HG03432 (cell line): ENCODE data around the gene CYB5R2.
"Not testable (repeated sequence)": the region's sequence is repeated elsewhere in the genome, so short reads cannot be mapped to it uniquely, and the experiment has no call there.

Experiments used
- ATAC-seq: cut with Tn5 transposase; IDR thresholded peaks from one replicate; pipeline ENCODE4 v1.9.1; 2021; ENCODE audit warnings: mild to moderate bottlenecking, moderate library complexity; ENCODE audit not compliant: unreplicated experiment

The CYB5R2 gene

DNA sequence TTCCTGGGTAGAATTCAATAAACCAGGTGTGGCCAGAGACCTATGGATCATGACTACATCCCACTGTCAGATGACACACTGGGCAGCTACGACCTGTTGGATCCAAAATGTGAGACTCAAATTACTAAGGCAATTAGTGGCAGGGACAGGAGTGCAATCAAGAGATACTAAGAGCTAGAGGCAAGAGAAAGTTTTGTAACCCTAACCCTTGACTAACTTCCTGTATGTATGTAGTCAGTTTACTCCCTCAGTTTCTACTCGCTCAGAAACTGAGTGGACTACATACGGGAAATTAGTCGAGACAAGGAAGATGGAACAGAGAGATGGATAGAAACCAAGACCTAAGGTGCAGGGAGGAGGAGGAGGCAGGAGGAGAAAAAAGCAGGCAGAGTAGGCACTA lies 2.7 kb downstream of the CYB5R2 start:
- no peak for ATAC-seq

DNA sequence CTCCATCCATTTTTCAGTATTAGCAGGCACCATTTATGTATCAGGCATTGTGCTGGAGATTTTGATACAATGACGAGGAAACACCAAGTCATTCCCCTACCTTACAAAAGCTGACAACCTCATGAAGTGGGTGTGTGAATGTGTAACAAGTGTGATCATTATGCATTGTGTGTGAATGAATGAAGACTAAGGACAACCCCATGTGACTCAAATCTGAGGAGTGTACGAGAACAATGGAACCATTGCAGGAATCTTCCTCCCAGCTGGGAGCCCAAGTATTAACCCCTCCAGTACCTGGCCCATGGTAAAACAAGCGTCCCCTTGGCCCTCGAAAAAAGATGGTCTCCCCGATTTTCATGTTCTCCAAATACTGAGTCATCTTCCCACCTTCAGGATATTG lies 4.4 kb downstream of the CYB5R2 start:
- ATAC-seq: no peak

DNA sequence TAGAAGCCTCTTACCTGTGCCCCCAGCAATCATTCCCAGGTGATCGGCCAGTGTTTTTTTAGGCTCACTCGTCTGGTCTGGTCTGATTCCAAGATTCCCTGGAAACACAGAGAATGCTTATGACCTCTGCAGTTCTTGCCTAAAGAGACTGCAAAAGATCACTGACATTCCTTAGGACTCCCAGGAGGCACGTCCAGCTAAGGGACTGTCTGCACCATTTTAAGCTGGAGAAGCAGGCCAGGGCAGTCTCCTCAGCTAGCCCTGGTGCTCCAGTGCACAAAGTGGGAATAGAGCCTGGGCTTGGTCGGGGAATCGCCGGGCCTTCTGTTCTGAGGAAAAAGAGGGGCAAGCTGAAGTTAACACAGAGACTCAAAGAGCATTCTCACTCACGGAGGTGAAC lies 4.8 kb downstream of the CYB5R2 start:
- ATAC-seq: no peak

DNA sequence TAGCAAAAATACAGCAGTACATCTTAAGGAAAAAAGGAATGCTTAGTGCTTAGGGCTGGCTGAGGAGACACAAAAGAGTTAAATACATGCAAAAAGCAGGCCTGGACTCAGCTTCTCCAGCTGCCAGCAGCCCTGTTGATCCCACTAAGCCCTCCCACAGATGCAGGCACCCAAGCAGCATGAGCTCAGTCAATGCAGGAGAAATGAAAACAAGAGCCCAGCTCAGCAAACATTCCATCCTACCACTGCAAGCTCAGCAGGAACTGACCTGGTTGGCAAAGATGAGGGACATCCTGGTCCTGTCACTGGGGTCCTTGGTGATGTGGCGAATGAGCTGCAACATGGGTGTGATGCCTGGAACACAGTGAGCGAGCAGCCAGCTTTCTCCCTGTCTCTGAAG lies 5.8 kb downstream of the CYB5R2 start:
- no peak for ATAC-seq

DNA sequence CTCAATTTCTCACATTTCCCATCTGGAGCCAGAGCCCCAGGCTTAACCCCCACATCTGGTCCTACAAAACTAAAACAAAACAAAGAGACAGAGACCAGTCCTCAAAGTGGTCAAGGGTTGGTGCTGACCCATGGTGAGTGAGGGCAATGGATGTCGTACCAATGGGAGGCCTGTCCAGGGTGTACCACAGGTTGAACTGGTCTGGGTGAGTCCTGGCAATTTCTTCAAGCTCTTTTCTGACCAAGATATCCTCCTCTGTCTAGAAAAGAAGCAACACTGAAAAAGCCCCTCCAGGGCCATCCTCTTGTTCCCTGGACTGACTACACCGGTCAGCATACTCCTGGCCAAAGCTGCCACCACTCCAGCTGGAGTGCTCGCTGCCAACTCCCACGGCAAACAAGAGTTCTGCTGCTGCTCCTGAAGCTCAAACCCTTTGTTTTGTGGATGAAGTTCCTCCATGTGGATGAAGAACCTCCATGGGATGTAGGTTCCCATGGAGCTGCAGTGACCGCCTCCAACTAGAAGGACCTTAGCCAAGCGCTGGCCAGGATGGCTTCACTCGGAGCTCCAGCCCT lies 6.9 kb downstream of the CYB5R2 start:
- no peak for ATAC-seq

DNA sequence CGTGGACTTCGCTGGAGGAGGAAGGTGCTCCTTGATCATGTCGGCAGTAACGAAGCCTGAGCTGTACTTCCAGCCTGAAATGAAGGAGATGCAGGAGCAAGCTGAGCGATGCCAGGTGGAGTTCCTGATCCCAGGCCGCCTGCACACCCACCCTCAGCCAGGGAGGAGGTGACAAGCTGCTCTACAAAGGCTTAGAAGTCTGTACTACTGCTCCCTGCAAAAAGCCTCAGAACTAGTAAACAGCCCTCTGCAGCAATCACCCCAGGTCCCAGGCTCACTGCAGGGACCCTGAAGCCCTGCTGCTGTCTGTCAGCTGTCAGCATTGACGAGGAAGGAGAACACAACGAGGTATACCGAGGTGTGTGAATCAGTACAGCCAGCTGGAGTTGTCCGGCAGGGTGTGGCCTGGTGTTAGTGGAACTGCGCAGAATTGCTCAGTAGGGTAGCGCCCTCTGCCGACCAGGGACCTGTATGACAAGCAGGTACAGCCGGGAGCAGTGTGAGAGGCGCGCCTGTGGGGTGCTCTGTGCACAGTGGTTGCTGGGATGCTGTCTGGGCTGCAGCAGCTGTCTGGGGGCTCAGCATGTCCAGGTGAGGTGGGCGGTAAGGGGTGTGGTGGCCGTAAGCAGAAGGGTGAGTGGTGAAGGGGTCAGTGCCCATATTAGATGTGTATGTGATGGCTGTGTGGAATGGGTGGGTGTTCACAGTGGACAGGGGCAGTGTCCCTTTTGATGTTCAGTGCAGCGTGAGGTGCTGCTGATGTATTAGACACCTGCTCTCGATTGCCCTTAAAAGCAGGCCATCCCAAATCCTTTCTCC lies 7.6 kb downstream of the CYB5R2 start:
- peak; percentile 99 for ATAC-seq

DNA sequence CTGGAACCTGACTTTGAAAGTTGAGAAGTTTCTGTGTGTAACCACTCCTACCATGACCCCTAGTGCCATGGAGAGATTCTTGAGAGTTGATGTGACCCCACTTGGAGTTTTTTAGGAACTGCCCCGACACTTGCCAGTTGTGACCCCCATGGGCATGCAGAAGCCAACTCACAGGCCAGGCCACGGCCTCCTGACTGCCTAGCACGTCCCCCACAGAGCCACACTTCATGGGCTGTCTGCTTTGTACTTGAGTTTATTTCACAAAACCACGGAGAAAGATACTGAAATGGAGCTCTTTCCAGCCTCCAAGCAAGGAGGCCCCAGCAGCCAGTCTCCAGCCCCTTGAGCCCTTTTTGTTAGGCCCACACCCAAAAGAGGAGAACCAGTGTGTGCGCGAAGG lies 8.4 kb downstream of the CYB5R2 start:
- ATAC-seq: no peak

DNA sequence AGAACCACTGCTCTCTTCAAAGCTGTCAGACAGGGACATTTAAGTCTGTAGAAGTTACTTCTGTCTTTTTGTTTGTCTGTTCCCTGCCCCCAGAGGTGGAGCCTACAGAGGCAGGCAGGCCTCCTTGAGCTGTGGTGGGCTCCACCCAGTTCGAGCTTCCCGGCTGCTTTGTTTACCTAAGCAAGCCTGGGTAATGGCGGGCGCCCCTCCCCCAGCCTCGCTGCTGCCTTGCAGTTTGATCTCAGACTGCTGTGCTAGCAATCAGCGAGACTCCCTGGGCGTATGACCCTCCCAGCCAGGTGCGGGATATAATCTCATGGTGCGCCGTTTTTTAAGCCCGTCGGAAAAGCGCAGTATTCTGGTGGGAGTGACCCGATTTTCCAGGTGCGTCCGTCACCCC lies 9.8 kb downstream of the CYB5R2 start:
- ATAC-seq: not testable (repeated sequence)

DNA sequence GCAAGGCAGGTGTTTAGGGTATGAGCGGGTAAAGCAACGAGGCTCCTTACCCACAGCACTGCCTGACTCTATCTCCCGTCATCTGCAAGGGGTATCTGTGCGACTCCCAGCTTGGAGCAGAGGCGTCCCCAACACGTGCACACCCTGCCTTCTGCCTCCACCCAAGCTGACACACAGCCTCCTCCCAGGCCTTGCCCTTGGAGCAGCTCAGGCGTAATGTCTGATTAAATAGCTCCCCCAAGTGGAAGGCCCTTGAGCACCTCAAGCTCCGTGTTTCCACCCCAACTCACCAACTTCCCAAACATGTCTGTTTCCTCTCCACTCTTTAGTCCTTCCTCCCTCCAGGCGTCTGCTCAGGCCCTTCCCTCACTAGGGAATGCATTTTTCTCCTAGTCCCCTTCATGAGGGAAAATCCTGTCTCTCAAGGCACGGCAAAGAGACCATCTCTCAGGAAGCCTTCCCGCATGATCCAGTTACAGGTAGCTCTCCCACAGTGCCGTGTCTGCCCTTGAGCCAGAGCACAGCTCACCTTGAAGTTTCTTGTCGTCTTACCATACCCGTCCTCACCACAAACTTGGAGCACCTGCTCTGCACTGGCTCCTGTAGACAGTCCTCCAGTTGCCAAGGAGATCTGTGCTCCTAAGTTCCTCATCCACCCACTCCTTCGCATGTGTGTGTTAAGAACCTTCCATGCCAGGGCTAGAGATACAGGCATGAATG lies 15.8 kb downstream of the CYB5R2 start:
- no peak for ATAC-seq

DNA sequence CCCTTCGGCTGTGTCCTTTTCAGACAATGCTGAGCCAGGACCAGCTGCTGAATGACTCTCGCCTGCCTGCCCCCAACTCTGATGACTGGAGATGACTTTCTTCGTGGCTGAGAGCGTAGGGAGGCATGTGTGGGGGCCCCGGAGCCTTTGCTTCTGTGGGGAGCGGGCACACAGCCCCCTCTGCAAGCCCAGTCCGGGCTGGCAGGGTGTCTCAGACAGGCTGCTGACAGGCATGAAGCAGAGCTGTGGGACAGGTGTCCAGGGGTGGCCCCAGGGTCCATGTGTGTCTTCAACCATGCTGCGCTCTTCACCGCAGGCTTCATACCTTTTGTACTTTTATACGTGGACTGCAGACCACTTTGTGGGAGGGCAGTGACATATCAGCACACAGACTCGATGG lies 16.6 kb downstream of the CYB5R2 start:
- ATAC-seq: no peak

DNA sequence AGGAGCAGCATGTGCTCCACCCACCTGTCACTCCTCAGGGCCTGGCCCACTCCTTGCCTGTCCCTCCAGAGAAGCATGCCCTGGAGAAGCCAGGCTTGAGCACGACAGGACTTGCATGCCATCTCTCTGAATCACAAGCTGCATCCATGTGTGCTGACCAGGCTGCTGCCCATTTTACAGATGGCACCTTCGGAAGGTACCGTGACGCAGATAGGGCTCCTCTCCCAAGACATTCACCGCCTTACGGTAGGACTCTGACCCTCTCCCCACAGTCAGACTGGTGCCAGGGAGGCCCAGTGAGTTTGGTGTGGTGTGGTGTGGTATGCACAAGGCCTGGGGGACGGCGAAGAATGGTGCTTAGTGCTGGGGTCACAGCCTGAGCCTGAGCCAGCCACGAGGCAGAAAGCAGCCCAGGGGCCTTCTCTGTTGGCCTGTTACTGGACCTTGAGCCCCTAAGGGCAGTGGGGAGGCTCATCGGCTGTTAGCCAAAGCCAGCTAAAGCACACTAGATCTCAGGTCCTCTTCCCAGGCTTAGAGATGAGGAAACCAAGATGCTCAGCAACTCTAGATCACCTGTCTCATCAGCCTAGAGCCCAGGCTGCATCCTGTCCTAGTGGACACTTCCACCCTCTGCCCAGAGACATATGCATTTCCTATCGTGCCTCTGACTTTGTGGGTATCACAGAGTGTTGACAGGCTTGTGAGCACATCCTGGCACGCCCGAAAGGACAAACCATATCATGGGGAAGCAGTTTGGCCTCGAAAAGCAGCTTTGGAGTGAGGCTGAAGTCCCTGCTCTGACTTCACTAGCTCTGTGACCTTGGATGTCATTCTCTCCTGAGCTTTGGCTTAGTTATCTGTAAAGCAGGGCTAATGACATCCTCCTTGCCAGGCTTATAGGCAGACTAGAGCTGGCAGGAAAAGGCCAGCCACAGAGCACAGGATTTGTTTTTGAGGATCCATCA lies 17.8 kb downstream of the CYB5R2 start:
- ATAC-seq: no peak

DNA sequence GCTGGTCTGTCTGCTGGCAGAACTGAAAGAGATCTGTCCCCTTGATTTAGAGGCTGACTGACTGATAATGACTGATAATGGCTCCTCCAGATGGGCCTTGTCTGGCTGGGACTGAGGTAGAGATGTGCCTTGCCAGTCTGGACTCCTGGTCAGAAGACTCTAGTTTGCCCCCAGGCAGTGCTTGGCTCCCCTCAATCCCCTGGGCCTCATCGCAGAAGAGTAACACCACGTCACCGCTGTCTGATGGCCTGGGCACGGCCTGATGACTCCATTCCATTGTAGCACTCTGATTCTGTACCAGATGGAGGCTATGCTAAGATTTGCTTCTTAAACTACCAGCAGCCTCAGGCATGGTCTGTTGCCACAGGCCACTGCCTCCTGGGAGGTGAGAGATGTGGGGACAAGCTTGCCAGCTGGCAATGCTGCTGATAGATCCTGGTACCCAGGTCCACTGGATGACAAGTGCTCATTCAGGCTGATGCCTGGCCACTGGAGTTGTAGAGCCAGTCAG lies 19.1 kb downstream of the CYB5R2 start:
- ATAC-seq: no peak

DNA sequence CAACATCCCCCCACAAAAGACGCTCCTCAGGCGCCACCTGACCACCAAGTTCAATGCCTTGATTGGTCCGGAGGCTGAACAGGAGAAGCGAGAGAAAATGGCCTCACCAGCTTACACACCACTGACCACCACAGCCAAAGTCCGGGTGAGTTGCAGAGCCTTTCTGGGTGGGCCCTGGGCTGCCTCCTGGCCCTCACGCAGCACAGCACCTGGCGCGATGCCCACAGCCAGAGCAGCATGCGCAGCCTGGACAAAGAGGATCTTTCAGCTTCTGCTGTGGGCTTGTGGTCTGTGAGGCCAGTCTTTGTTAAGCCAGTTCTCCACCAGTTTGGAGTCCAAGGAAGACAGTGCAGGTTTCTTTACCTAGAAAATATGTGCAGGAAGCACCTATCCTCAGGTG lies 21.6 kb downstream of the CYB5R2 start:
- ATAC-seq: no peak

DNA sequence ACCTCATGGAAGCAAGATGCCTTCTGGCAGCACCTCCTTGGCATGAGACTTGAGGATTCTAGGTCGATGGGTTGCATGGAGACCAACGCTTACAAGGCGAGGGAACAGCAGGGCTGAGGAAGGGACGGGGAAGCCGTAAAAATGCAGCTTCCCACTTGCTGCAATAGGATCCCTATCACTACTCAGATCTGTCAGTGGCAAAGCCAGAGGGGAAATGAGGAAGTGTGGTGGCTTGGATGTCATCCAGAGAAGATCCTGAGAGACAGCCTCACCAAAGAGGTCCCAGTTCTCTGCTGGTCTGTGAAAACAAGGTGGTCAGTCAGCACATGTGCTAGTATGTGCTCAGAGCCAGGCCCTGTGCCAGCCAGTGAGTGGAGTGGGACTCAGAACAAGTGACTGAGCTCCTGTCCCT lies 22.2 kb downstream of the CYB5R2 start:
- no peak for ATAC-seq

DNA sequence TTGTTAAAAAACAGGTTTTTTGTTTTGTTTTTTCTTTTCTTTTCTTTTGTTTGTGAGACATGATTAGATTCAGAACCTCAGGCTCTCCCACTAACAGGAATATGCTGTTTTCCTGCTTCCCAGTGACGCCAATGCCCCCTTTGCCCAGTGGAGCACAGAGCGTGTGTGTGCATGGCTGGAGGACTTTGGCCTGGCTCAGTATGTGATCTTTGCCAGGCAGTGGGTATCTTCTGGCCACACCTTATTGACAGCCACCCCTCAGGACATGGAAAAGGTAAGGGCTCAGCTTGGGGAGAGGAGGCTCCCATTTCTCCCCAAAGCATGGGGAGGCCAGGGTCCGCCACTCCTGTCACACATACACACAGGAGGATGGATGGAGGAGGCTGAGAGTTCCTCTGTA lies 25.0 kb downstream of the CYB5R2 start:
- no peak for ATAC-seq

DNA sequence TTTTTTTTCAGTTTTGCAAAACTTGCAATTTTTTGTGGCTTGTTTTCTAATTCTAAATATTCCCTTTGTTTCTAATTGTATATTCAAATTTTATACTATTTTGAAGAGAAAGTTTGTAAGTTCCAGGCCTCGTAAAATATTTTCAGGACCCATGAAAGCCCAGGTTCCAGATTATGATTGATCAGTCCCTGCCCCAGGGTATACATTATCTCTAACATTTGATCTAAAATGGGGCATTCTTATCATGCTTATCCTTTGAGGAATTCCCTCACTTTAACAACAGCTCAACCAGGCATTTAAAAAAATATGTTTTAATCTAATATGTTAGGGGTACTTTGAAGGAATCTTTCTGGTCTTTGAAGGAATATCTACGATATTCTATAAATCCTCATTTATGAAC lies 26.4 kb downstream of the CYB5R2 start:
- no peak for ATAC-seq

DNA sequence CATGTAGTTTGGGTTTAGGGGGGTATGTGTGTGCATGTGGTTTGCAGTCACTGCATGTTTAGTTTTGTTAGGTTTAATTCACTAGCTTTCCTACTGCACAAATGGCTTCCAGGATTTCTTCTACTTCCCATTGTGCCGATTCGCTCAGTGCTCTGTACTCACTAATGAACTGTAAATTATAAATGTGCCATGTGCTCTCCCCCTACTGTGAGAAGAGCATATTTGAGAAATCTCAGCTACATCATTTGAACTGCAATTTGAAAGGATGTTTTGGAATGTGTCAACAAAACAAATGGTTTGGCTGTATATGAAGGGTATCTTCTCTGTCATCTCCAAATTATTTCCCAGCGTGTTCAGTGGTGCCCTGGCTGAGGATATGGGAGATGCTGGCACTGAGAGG lies 28.1 kb downstream of the CYB5R2 start:
- ATAC-seq: no peak

DNA sequence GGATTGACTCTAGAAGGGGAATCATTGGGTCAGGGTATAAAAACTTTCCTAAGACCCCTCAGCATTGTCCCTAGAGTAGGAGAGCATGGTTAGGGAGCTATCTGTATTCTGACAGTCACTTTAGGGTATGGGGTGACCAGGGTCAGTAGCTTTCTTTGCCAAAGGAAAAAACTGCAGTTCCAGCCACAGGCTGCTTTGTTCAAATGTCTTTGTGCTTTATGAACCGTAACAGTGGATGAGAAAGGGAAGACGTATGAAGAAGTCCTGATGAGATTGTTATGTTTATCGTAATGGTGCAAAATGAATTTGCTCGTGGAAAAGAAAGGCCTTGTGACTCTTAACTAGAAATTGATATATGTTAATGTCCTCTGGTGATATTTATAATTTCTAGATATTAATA lies 30.0 kb downstream of the CYB5R2 start:
- no peak for ATAC-seq

DNA sequence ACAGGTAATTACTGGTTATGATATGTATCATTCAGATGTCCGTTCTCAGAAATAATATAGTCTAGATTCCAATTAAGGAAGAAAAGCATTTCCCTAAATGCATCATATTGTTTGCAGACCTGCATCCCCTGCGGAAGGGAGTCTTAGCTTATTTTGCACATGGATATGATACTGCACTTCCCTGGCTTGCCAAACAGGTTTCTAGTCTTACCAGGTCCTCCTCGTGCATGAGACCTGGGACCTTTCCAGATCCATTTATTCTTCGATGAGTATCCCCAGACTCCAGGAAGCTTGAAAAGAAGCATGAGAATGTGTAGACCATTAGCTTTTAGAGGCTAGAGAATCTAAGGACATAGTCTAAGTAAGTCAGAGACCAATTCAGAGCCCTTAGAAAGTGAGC lies 30.6 kb downstream of the CYB5R2 start:
- no peak for ATAC-seq

DNA sequence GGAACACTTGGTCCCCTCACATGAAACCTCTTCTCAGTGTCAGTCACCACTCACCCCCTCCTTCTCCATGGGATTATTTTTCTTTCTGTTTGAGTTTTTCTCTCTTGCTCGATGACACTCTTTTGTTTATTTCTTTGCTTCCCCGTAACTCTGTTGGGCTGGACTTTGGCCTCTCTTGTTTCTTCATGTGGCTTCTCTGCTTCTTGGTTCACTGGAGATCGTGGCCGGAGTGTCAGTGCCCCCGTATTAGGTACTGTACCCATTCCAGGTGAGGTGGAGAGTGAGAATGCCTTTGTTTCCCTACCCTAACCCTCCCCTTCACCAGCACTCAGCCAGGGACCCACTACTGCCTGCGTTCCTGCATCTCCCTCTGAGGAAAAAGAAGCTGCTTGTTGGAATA lies 32.5 kb downstream of the CYB5R2 start:
- ATAC-seq: no peak

DNA sequence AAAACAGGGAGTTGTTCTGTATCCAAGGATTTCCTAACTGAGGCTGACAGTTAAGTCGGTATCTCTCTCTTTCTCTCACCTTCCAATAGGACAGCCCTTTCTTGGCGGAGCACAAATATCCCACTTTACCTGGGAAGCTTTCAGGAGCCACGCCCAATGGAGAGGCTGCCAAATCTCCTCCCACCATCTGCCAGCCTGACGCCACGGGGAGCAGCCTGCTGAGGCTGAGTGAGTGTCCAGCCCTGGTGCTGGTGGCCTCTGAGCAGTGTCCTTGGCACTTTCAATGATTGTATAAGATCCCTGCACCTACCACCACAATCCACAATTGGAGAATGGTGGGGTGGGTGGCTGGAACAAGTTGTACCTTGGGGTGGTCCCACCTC lies 33.7 kb downstream of the CYB5R2 start:
- ATAC-seq: no peak
